H7 (cell line): ENCODE measurements around the gene GRM7. TPM values are rescaled to one million over a fixed set of nuclear protein-coding genes. Genes with fewer than 3 reads are reported as not detected.

Source experiments
- DNase-seq: peaks from one replicate; pipeline ENCODE4 v3.0.0; 2012
- H3K27me3 ChIP-seq: 2 replicates; pipeline ENCODE4 v1.6.0; 2011; ENCODE audit warnings: mild to moderate bottlenecking, low read length; ENCODE audit not compliant: control insufficient read depth, insufficient read depth
- H3K36me3 ChIP-seq: replicated peaks from 2 replicates; pipeline ENCODE4 v1.5.1; 2011; ENCODE audit warnings: low read length; ENCODE audit not compliant: control insufficient read depth, insufficient read depth
- H3K4me3 ChIP-seq: 2 replicates; pipeline ENCODE4 v1.5.1; 2011; ENCODE audit warnings: low read depth, mild to moderate bottlenecking, control low read depth, low read length, moderate library complexity; ENCODE audit not compliant: insufficient read depth
- total RNA-seq: library from RNA; depleted of rRNA; stranded (reverse); fragments of >200 nt; shearing (Covaris generic); gene quantifications from 2 replicates; pipeline ENCODE4 v1.2.3, GENCODE V29; 2014

The GRM7 gene
- total RNA-seq, 1 experiment from 2014 or later = 0.14 TPM

GRCh38 chr3:7015683-7016440 lies 154.9 kb downstream of the GRM7 start:
- DNase-seq = no peak
- no peak overlapping the region for H3K4me3 ChIP-seq
- no peaks in the 10 kb centered on the region for H3K36me3 ChIP-seq
- no peaks in the 10 kb centered on the region for H3K27me3 ChIP-seq

GRCh38 chr3:7025581-7026300 lies 164.8 kb downstream of the GRM7 start:
- Histone ChIP-seq H3K27me3 (no peaks in the 10 kb centered on the region), H3K4me3 (no peak overlapping the region), H3K36me3 (no peaks in the 10 kb centered on the region)
- no peak for DNase-seq

GRCh38 chr3:7029562-7029961 lies 168.6 kb downstream of the GRM7 start:
- DNase-seq = no peak

GRCh38 chr3:7038394-7038793 lies 177.5 kb downstream of the GRM7 start:
- Histone ChIP-seq H3K27me3 (no peaks in the 10 kb centered on the region), H3K4me3 (no peak overlapping the region), H3K36me3 (no peaks in the 10 kb centered on the region)
- DNase-seq = no peak

More at GRCh38 chr3:7029562-7029961, 168.6 kb downstream of the GRM7 start:
- no peaks in the 10 kb centered on the region for H3K36me3 ChIP-seq
- H3K4me3 ChIP-seq = no peak overlapping the region
- H3K27me3 ChIP-seq = no peaks in the 10 kb centered on the region

GRCh38 chr3:7062714-7063113 lies 201.8 kb downstream of the GRM7 start:
- Histone ChIP-seq H3K36me3 (no peaks in the 10 kb centered on the region), H3K27me3 (no peaks in the 10 kb centered on the region), H3K4me3 (no peak overlapping the region)
- DNase-seq = no peak

- no peak for DNase-seq
- H3K27me3 ChIP-seq = no peaks in the 10 kb centered on the region
- H3K36me3 ChIP-seq = no peaks in the 10 kb centered on the region
- no peak overlapping the region for H3K4me3 ChIP-seq
Measured at GRCh38 chr3:7070461-7070860, 209.5 kb downstream of the GRM7 start.

GRCh38 chr3:7074217-7074616 lies 213.3 kb downstream of the GRM7 start:
- Histone ChIP-seq H3K4me3 (no peak overlapping the region), H3K36me3 (no peaks in the 10 kb centered on the region), H3K27me3 (no peaks in the 10 kb centered on the region)
- DNase-seq = no peak

- Histone ChIP-seq H3K36me3 (no peaks in the 10 kb centered on the region), H3K27me3 (no peaks in the 10 kb centered on the region), H3K4me3 (no peak overlapping the region)
- no peak for DNase-seq
Measured at GRCh38 chr3:7075117-7075516, 214.2 kb downstream of the GRM7 start.

GRCh38 chr3:7075901-7076300 lies 215.0 kb downstream of the GRM7 start:
- DNase-seq = no peak
- Histone ChIP-seq H3K36me3 (no peaks in the 10 kb centered on the region), H3K4me3 (no peak overlapping the region), H3K27me3 (no peaks in the 10 kb centered on the region)

GRCh38 chr3:7082244-7082643 lies 221.3 kb downstream of the GRM7 start:
- no peak overlapping the region for H3K4me3 ChIP-seq
- no peak for DNase-seq
- no peaks in the 10 kb centered on the region for H3K27me3 ChIP-seq
- no peaks in the 10 kb centered on the region for H3K36me3 ChIP-seq

- H3K27me3 ChIP-seq = no peaks in the 10 kb centered on the region
- no peak overlapping the region for H3K4me3 ChIP-seq
- H3K36me3 ChIP-seq = no peaks in the 10 kb centered on the region
- DNase-seq = no peak
Measured at GRCh38 chr3:7086417-7086816, 225.5 kb downstream of the GRM7 start.

GRCh38 chr3:7095116-7095515 lies 234.2 kb downstream of the GRM7 start:
- Histone ChIP-seq H3K36me3 (no peaks in the 10 kb centered on the region), H3K4me3 (no peak overlapping the region), H3K27me3 (no peaks in the 10 kb centered on the region)
- no peak for DNase-seq

GRCh38 chr3:7100136-7100535 lies 239.2 kb downstream of the GRM7 start:
- H3K27me3 ChIP-seq = no peaks in the 10 kb centered on the region
- H3K36me3 ChIP-seq = no peaks in the 10 kb centered on the region
- DNase-seq = no peak
- no peak overlapping the region for H3K4me3 ChIP-seq

- DNase-seq = no peak
- Histone ChIP-seq H3K36me3 (no peaks in the 10 kb centered on the region), H3K27me3 (no peaks in the 10 kb centered on the region)
Measured at GRCh38 chr3:7106635-7107034, 245.7 kb downstream of the GRM7 start.

GRCh38 chr3:7112523-7113056 lies 251.7 kb downstream of the GRM7 start:
- no peaks in the 10 kb centered on the region for H3K36me3 ChIP-seq
- H3K27me3 ChIP-seq = no peaks in the 10 kb centered on the region
- H3K4me3 ChIP-seq = no peak overlapping the region
- DNase-seq = no peak

More at GRCh38 chr3:7106635-7107034, 245.7 kb downstream of the GRM7 start:
- no peak overlapping the region for H3K4me3 ChIP-seq
